NCI-H2227 (cell line): ENCODE measurements around the gene ARMC12.

Experiments
- DNase-seq: peaks from one replicate; lab custom pipeline; 2025; ENCODE audit not compliant: unreplicated experiment; lab: John Stamatoyannopoulos, UW

Gene ARMC12

DNA sequence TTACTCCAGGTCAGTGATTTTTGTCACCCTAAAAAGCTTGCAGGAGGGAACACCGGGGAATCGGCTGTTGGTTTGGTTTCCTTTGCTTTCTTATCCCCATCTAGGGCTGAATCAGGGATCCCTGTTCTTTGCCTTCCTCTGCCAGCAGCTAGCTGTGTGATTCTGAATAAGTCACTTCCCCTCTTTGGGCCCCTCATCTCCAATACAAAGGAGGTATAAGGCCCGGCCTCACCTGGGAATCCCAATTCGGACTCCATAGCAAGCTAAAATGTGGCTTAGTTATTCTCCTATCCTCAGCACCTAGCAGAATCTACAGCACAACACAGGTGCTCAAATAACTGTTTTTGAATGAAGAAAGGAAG lies 18.5 kb upstream of the ARMC12 start:
- DNase-seq, result no peak

- DNase-seq, result no peak
Observed at GRCh38 chr6:35718911-35719381, 17.9 kb upstream of the ARMC12 start.

- DNase-seq, result no peak
Observed at GRCh38 chr6:35719404-35719829, 17.4 kb upstream of the ARMC12 start.

DNA sequence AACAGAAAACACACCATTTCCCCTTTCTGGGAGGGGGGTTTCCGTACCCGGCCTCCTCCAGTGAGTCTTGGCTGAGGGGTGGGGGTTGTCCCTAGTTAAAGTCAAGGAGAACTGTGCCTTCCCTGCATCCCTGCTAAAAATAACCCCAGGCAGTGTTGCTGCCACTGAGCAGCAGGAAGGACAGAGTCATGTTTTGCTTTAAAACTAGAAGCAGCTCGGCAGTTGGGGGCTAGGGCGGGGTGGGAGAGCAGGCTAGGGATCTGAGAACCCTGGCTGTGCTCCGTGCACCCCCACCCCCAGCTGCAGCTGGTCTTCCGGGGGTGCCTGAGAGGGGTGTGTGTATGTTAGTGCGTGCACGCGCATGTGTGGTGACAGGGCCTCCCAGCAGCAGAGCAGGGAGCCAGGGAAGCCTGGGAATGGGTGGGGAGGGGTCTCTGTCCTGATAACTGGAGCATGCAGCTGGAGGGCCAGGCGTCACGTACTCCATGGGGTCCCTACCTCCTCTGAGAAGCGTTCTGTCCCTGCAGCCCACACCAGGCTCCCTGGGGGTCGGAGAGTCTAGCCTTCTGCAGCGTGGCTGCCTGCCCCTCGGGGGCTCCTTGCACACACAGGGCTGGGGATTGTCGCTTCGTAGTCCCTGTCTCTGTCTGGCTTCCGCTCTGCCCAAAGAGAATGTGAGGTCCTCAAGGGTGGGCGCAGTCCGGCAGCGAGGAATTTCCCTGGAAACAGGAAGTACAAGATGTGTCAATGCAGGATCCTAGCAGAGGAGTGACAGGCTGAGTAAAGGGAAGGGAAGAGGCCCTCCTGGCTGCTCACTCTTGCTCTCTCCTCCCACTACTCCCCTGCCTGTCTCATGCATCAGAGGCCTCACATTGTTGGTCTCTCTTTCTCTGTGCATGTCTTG lies 16.8 kb upstream of the ARMC12 start:
- DNase-seq, result peak; percentile 55

GRCh38 chr6:35722121-35722761 lies 14.6 kb upstream of the ARMC12 start:
- no peak for DNase-seq

GRCh38 chr6:35723587-35723986 lies 13.2 kb upstream of the ARMC12 start:
- no peak for DNase-seq

- DNase-seq, result no peak
Observed at GRCh38 chr6:35724059-35724458, 12.8 kb upstream of the ARMC12 start.

GRCh38 chr6:35724471-35724870 lies 12.4 kb upstream of the ARMC12 start:
- DNase-seq, result no peak

DNA sequence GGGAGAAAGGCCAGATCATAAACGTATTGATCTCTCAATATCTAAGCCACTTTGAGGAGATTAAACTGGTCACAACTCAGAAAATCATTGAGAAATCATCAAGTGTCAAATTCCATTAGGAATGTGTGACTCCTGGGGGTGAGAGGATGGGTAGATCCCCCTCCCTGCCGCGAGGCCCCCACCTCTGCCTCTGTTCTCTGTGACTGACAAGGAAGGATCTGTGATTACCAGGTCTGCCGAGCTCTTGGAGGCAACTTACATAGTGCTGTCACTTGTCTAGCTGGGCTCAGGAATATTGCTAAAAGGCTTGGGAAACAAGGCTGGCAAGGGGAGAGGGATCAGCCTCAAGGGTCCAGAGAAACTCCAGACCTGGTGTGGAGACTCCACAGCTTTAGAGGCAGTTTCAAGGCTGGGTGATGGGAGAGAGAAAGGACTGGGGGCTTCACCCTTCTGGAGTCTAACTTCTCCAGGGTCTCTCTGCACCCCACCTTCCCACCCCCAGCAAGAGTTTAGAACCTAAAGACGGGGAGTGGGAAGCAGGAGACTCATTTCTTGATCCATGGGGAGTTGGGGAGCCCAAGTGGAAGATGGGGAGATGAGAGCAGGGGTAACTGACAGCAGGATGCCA lies 11.6 kb upstream of the ARMC12 start:
- DNase-seq, result no peak

DNA sequence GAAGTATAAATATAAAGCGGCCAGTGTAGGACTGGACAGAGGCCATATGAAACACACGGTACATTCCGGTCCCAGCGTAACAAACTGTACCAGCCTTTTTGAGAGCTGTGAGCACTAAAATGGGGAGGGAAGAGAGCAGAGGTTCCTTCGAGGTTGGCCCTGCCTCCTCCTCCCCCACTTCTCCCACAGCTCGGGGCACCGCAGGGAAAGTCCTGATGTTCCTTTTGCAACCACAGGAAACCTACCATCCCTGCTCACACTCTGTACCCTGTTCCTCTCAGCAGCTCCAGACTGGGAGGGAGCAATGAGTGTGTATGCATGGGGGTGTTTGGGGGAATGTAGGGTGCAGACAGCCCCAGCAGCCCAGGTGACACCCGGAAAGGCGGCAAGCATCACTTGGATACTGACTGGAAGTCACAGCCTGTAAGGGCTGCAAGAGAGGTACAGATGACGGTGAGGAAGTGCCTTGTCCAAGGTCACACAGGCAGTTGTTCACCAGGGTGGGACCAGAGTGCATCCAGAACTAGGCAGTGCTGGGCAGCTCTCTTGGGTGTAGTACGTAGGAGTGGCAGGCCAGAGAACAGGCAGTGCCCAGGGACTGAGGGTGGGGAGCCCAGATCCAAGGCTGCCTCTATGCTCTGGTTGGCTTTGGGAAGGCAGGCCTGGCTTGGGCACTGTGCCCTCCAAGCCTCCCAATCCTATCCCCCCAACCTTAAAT lies 11.0 kb upstream of the ARMC12 start:
- DNase-seq, result no peak

DNA sequence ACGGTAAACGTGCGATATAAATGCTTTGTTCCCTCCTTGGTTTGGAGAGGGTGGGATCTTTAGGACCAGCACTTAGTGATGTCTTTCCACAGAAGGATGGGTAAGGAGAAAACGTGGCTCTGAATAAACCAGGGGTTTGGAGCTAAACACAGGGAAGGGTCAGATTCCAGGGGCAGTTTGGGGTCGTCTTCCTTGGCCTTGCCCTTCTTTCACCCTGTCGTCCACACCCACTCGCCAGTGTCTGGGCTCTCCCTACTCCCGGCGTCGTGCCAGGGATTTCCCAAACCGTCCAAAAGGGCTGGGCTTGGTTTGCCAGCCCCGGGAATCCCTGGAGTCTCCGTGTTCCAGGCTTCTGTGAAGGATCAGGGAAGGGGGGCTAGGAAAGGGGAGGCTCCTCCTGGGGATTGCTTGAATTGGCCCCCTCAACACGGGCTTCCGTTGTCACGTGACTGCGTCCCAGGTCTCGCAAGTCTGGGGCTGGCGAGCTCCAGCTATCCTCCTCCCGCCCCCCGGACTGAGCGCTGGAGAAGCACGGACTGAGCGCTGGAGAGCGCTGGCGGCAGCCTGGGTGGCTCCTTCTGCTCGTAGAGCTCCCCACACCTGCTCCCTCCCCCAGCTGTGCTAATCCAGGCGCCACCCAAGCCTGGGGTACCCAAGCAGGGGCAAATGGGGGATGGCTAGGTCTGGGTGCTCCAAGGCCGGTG lies 9.4 kb upstream of the ARMC12 start:
- peak; percentile 95 for DNase-seq

DNA sequence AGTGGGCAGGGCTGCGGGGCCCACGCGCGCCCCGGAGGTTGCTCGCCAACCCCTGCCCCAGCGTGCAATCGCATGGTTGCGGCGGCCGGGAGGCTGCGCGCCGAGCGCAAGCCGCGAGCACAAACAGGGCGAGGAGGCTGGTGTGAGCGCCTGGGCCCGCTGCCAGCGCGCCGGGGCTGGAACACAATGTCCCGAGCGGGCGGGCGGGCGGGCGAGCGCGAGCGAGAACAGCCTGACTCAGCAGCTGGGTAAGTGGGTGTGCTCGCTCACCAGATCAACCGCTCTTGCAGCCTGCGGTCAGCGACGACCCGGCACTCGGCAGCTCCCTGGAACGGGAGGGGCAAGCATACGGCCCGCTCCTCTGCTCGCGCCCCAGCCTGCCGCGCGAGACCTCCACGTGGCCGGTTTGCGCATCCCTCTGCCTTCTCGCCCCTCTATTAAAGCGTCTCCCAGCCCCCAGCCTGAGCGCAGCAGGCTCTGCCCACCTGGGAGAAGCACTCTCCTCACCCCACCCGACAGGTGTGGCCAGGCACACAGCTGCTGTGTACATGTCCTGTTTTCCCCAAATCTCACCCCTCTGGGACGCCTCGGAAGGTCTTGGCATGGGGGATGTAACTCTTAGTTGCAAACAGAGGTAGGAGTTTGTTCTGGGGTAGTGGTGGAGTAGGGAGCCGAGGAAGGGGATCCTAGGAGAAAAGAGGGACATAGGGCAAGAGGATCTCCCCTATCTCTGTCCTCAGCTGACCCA lies 8.7 kb upstream of the ARMC12 start:
- peak; percentile 84 for DNase-seq

DNA sequence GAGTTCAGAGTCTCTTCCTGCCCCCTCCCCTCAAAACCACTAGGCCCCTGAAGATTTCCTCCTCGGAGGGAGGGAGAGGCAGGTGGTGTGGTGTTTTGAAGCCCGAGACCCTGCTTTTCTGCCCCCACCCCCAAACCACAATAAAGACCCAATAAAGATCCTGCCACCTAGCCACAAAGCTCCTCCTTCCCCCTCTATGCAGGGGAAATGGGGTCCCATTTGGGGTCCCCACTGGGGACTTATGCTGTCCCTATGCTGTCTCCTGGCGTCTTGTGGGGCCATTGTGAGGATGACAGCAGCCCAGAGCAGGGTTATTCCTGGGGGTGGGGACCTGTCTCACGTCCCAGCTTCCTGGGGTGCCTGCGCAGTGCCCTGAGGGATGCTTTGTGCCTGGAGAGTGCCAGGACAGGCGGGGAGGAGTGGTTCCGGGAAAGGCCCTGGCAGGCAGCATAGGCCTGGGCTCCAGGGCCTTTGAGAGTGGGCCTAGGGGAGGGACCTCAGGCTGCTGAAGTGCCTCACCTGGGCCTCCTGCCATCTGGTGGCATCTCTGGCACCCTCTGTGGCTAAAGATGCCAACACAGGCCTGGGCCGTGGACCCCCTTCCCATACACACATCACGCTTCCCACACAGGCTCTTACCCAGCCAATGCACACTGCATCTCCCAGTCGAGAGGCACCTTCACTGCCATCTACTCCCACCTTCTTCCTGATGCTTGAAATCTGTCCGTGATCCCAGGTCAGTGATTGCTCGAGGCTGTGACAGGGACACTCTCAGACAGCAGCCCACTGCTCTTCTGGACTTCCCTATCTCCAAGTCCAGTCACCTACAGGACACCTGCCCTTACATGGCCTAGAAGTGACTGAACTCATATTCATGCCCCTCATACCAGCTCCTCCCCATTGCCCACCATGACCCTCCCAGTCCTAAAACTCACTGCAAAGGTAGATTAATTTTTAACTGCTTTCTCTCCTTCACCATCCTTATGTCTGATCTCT lies 7.9 kb upstream of the ARMC12 start:
- no peak for DNase-seq

- DNase-seq, result no peak
Observed at GRCh38 chr6:35729722-35730121, 7.1 kb upstream of the ARMC12 start.

GRCh38 chr6:35730745-35731413 lies 6.0 kb upstream of the ARMC12 start:
- DNase-seq, result no peak

DNA sequence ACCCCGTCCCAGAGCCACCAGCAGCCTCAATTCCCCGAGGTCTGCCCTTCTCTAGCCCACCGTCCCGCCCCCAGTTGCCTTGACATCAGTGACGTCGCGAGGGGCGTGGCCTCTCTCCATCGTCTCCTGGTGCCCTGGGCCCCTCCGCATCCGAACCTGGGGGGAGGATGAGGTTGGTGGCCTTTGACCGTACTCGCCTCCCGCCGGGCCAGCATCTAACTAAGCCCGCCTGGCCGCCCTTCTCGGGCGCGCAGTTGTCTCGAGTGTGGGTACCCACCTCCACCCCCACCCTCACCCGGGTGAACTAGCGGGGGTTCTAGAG lies 5.5 kb upstream of the ARMC12 start:
- peak; percentile 97 for DNase-seq

DNA sequence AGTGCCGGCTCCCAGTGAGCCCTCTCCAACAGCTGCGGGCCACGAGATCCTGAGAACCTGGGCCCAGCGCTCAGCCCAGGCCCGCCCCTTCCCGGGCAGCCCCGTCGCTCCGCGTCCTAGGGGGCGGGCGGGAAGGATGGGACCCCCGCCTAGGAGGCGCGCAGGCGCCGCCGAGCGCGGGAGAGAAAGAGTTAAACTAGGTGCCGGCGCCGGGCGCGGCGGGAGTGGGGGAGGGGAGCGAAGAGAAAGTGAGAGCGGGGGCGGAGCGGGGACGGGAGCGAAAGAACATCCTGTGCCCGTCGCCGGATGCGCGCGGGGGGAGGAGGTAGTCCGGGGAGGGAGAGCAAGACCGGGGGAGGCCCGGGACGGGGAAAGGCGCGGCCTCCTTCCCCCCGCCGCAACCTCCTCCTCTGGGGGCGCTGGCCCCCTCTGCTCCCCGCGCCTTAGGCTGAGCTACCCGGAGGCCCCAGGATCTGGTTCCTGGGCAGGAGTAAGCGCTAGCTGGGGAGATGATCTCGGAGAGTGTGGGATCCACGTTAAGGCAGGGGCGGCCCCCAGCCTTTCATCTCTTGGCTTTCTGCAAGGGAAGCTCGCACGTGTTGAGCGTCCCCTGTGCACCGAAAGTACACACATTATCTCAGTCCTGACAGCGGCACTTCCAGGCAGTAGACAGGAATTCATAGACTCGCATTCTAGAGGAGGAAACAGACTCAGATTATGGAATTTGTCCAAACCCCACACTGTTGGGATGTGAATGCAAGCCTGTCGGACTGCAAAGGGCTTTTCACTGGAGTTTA lies 4.9 kb upstream of the ARMC12 start:
- peak; percentile 95 for DNase-seq

DNA sequence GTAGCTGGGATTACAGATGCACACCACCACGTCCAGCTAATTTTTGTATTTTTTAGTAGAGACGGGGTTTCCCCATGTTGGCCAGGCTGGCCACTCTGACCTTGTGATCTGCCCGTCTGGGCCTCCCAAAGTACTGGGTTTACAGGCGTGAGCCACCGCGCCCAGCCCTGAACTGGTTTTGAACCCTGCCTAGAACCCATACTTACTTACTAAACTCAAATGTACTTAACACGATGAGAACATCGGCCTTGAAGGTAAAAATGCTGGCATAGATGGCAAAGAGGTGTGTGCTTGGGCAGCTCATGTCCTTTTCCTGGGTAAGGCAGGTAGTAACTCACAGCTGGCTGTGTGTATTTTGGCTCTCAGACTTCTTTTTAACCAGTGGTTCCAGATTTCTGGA lies 3.2 kb upstream of the ARMC12 start:
- no peak for DNase-seq
